GM12878 (cell line): ENCODE data around the gene AGAP2. TPM values are rescaled to one million over a fixed set of nuclear protein-coding genes. Genes with fewer than 3 reads are reported as not detected.

ENCODE experiments used
- ASH2L ChIP-seq: fragments of 300-600, 200-600 bp; sonication (generic); IDR thresholded peaks from 2 replicates; pipeline ENCODE4 v1.6.1; 2017; ENCODE audit warnings: low read depth, mild to moderate bottlenecking, borderline replicate concordance
- CEBPZ ChIP-seq: fragments of 150-350 bp; IDR thresholded peaks from 2 replicates; pipeline ENCODE4 v1.6.1; 2016; ENCODE audit warnings: low read depth, low read length
- CHD2 ChIP-seq: IDR thresholded peaks from 2 replicates; pipeline ENCODE4 v1.6.1; 2011; ENCODE audit warnings: low read depth, low read length, improper control_type of control experiment, borderline replicate concordance
- CREM ChIP-seq: IDR thresholded peaks from 2 replicates; pipeline ENCODE4 v1.6.1; 2014; ENCODE audit warnings: antibody characterized with exemption, low read depth
- IRF4 ChIP-seq: IDR thresholded peaks from 2 replicates; pipeline ENCODE4 v1.6.1; 2011; ENCODE audit warnings: low read depth, low read length
- MEF2B ChIP-seq: fragments of 450-650 bp; IDR thresholded peaks from 2 replicates; pipeline ENCODE4 v1.6.1; 2018; ENCODE audit warnings: mild to moderate bottlenecking, moderate library complexity; ENCODE audit not compliant: partially characterized antibody, poor library complexity, severe bottlenecking
- NFIC ChIP-seq: IDR thresholded peaks from 2 replicates; pipeline ENCODE4 v1.6.1; 2012; ENCODE audit warnings: low read depth, mild to moderate bottlenecking, inconsistent platforms, low read length, moderate library complexity
- POU2F2 ChIP-seq: IDR thresholded peaks from 3 replicates; pipeline ENCODE4 v1.6.1; 2011; ENCODE audit warnings: low read depth, mild to moderate bottlenecking, low read length, borderline replicate concordance
- RFX5 ChIP-seq: IDR thresholded peaks from 2 replicates; pipeline ENCODE4 v1.6.1; 2011; ENCODE audit warnings: low read depth, low read length, improper control_type of control experiment
- polyA plus RNA-seq, 11 experiments: library from polyadenylated mRNA; depleted of rRNA in 4 of 11; unstranded in 6 of 11; stranded (reverse) in 5 of 11; fragments of >200 nt; fragmentation: Nextera tagmentation in 4 of 11; fragmentation: Illumina TruSeq in 1 of 11; extraction: Ambion mirVana in 4 of 11; extraction: Trizol in 1 of 11; gene quantifications; 1 replicate in 1 of 11; 2 replicates in 10 of 11; pipeline versions ENCODE4 v1.2.1 to v1.2.3, GENCODE V29; 2011 to 2016; ENCODE audit warnings: inconsistent platforms in 2 of 11, missing spikeins in 2 of 11, low read depth in 1 of 11
- total RNA-seq, 4 experiments: library from RNA; depleted of rRNA in 3 of 4; stranded (reverse); fragments of >200 nt in 3 of 4; fragmentation: Illumina TruSeq in 1 of 4; extraction: Trizol in 1 of 4; gene quantifications; 2 replicates each; pipeline versions ENCODE4 v1.2.1 to v1.2.3, GENCODE V29; 2013 to 2021
- TF ChIP-seq, protein P1 (sequence below): fragments of 150-350 bp; IDR thresholded peaks from 2 replicates; pipeline ENCODE4 v1.6.1; 2014; ENCODE audit warnings: mild to moderate bottlenecking, low read depth, low read length
- TF ChIP-seq, protein P2 (sequence below): fragments of 450-650 bp; formaldehyde crosslinking; IDR thresholded peaks from 2 replicates; pipeline ENCODE4 v1.5.0; 2022; ENCODE audit warnings: mild to moderate bottlenecking, missing genetic modification characterization
- TF ChIP-seq, protein P3 (sequence below): IDR thresholded peaks from 2 replicates; pipeline ENCODE4 v1.6.1; 2012; ENCODE audit warnings: mild to moderate bottlenecking, low read depth, low read length
- TF ChIP-seq, protein P4 (sequence below): IDR thresholded peaks from 2 replicates; pipeline ENCODE4 v1.6.1; 2012; ENCODE audit warnings: low read depth, low read length, improper control_type of control experiment

Gene AGAP2
- total and polyA plus RNA-seq, 10 of the 15 experiments (the other 5 are each of a cell fraction or from before 2014, with no cell fraction given), result 0.29 to 19.8 (median 11.0) TPM

DNA sequence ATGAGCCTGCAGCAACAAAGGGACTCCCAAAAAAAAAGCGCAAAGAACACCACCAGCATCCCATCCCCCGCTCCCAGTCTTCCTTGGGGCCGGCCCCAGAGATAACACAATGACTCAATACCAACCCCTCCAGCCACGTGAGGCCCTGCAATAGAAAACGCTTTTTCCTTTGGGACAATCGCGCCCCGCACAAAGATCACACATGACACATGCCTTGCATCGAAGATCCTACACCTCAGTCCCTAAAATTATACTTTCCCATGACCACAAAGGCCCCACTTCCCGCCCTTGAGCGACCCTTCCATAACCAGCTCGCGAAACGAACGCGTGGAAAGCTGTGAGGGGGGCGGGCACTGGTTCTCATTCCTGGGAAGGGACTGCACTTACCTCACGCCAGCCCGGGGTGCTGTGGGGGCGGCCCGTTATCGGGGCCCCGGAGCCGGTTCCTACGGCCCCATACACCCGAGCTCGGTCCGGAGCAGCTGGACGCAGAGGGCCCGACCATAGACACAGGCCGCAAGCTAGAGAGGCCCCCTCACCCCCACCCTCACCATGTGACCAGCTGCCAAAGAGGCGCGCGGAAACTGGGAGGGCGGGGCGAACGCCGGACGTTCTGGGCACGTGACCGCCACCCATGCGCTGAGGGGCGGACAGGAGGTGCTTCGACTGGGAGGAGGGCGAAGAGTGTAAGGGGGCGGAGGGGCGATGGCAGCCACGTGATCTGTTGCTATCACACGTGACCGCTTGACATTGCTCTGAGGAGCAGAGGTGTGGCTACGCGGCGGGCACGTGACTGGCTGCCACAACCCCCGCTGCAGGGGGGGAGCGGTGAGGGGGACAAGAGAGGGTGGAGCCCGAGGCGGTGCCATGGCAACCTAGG lies 13.5 kb upstream of the AGAP2 start, which contains the start of gene CDK4 (continued):
- TF ChIP-seq, protein P1, sequence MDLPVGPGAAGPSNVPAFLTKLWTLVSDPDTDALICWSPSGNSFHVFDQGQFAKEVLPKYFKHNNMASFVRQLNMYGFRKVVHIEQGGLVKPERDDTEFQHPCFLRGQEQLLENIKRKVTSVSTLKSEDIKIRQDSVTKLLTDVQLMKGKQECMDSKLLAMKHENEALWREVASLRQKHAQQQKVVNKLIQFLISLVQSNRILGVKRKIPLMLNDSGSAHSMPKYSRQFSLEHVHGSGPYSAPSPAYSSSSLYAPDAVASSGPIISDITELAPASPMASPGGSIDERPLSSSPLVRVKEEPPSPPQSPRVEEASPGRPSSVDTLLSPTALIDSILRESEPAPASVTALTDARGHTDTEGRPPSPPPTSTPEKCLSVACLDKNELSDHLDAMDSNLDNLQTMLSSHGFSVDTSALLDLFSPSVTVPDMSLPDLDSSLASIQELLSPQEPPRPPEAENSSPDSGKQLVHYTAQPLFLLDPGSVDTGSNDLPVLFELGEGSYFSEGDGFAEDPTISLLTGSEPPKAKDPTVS, result no peak
- peak; percentile 92 for TF ChIP-seq RFX5
- no peak for TF ChIP-seq ASH2L
- TF ChIP-seq IRF4, result 0 out of 2 replicates have a peak, but pooled peaks have one; percentile 28
- peak; percentile 99 for TF ChIP-seq MEF2B
- peak; percentile 26; the same call in 2 of the 3 replicates for TF ChIP-seq POU2F2
- TF ChIP-seq CEBPZ, result no peak
- TF ChIP-seq CREM, result peak; percentile 84
- TF ChIP-seq, protein P2, sequence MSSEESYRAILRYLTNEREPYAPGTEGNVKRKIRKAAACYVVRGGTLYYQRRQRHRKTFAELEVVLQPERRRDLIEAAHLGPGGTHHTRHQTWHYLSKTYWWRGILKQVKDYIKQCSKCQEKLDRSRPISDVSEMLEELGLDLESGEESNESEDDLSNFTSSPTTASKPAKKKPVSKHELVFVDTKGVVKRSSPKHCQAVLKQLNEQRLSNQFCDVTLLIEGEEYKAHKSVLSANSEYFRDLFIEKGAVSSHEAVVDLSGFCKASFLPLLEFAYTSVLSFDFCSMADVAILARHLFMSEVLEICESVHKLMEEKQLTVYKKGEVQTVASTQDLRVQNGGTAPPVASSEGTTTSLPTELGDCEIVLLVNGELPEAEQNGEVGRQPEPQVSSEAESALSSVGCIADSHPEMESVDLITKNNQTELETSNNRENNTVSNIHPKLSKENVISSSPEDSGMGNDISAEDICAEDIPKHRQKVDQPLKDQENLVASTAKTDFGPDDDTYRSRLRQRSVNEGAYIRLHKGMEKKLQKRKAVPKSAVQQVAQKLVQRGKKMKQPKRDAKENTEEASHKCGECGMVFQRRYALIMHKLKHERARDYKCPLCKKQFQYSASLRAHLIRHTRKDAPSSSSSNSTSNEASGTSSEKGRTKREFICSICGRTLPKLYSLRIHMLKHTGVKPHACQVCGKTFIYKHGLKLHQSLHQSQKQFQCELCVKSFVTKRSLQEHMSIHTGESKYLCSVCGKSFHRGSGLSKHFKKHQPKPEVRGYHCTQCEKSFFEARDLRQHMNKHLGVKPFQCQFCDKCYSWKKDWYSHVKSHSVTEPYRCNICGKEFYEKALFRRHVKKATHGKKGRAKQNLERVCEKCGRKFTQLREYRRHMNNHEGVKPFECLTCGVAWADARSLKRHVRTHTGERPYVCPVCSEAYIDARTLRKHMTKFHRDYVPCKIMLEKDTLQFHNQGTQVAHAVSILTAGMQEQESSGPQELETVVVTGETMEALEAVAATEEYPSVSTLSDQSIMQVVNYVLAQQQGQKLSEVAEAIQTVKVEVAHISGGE (CRISPR knock-in tag), result peak; percentile 40; the same call in 1 of the 2 replicates
- TF ChIP-seq NFIC, result peak; percentile 65
- TF ChIP-seq CHD2, result peak; percentile 49; the same call in 1 of the 2 replicates
- TF ChIP-seq, protein P3, sequence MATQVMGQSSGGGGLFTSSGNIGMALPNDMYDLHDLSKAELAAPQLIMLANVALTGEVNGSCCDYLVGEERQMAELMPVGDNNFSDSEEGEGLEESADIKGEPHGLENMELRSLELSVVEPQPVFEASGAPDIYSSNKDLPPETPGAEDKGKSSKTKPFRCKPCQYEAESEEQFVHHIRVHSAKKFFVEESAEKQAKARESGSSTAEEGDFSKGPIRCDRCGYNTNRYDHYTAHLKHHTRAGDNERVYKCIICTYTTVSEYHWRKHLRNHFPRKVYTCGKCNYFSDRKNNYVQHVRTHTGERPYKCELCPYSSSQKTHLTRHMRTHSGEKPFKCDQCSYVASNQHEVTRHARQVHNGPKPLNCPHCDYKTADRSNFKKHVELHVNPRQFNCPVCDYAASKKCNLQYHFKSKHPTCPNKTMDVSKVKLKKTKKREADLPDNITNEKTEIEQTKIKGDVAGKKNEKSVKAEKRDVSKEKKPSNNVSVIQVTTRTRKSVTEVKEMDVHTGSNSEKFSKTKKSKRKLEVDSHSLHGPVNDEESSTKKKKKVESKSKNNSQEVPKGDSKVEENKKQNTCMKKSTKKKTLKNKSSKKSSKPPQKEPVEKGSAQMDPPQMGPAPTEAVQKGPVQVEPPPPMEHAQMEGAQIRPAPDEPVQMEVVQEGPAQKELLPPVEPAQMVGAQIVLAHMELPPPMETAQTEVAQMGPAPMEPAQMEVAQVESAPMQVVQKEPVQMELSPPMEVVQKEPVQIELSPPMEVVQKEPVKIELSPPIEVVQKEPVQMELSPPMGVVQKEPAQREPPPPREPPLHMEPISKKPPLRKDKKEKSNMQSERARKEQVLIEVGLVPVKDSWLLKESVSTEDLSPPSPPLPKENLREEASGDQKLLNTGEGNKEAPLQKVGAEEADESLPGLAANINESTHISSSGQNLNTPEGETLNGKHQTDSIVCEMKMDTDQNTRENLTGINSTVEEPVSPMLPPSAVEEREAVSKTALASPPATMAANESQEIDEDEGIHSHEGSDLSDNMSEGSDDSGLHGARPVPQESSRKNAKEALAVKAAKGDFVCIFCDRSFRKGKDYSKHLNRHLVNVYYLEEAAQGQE, result no peak
- TF ChIP-seq, protein P4, sequence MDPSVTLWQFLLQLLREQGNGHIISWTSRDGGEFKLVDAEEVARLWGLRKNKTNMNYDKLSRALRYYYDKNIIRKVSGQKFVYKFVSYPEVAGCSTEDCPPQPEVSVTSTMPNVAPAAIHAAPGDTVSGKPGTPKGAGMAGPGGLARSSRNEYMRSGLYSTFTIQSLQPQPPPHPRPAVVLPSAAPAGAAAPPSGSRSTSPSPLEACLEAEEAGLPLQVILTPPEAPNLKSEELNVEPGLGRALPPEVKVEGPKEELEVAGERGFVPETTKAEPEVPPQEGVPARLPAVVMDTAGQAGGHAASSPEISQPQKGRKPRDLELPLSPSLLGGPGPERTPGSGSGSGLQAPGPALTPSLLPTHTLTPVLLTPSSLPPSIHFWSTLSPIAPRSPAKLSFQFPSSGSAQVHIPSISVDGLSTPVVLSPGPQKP, result 0 out of 2 replicates have a peak, but pooled peaks have one; percentile 28
